ENCODE results near the gene PINLYP. TPM values are rescaled to one million over a fixed set of nuclear protein-coding genes. Genes with fewer than 3 reads are reported as not detected.

The PINLYP gene
- total and polyA plus RNA-seq, 2 of the 13 experiments (the other 11 are each of a cell fraction or from before 2014, with no cell fraction given): 0.21 to 0.24 TPM

DNA sequence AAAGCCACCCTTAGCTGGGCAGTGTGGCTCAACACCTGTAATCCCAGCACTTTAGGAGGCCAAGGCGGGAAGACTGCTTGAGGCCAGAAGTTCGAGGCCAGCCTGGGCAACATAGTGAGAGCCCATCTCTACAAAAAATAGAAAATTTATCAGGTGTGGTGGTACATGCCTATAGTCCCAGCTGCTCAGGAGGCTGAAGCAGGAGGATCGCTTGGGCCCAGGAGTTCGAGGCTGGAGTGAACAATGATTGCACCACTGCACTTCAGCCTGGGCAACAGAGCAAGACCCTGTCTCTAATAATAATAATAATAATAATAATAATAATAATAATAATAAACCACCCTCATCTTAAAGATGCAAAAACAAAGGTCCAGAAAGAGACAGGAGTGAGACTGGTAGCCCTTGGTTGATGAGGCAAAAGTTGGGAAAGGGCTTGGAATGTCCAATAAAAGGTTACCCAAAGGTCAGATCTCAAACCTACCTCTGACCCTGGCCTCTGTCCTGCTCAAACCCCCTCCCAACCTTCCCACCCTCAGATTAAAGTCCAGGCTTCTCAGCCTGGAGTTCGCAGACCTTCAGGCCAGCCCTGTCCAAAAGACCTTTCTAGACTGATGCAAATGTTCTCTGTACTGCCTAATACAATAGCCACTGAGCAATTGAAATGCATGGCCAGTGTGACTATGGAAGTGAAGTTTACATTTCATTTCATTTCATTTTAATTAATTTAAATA, 33.5 kb upstream of the PINLYP start:
- DNase-seq (ENCODE audit: low spot score) (no peak), FAIRE-seq (no peak), ATAC-seq (no peak)
- H3K4me2 ChIP-seq (ENCODE audit: low read depth, low read length): no peak overlapping the region
- no TSS peak for BruUV-seq (replicated peaks)
- TF ChIP-seq, protein P1, sequence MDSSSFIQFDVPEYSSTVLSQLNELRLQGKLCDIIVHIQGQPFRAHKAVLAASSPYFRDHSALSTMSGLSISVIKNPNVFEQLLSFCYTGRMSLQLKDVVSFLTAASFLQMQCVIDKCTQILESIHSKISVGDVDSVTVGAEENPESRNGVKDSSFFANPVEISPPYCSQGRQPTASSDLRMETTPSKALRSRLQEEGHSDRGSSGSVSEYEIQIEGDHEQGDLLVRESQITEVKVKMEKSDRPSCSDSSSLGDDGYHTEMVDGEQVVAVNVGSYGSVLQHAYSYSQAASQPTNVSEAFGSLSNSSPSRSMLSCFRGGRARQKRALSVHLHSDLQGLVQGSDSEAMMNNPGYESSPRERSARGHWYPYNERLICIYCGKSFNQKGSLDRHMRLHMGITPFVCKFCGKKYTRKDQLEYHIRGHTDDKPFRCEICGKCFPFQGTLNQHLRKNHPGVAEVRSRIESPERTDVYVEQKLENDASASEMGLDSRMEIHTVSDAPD (CRISPR knock-in tag; IDR thresholded peaks at IDR 0.05): no peak
- TF ChIP-seq ZSCAN25 (CRISPR knock-in tag; IDR thresholded peaks at IDR 0.05): no peak
- peak; percentile 16; the same call in 1 of the 2 replicates for TF ChIP-seq NR2F6 (IDR thresholded peaks at IDR 0.05)
- TF ChIP-seq NR2F6 (CRISPR knock-in tag; IDR thresholded peaks at IDR 0.05): no peak
- no peak overlapping the region for H3K4me3 ChIP-seq (replicated peaks in 1 of 3; ENCODE audit: insufficient read depth in 1 of 3, low read depth in 2 of 3, low read length in 3 of 3)
- in situ Hi-C loops (cut with HindIII; ENCODE audit: extremely low pct_ligation_motif_present, low pct_unique_long_range_greater_than_20kb): no loop called here
- no peak overlapping the region for H2AFZ ChIP-seq (ENCODE audit: low read length)
- intact Hi-C loops (cut with micrococcal nuclease; ENCODE audit: unreplicated experiment): no loop called here
- CTCF ChIA-PET (ENCODE audit: low intra/inter-chr PET ratio, low total read pairs): no interaction called here
- no peak overlapping the region for H3K27ac ChIP-seq (ENCODE audit: extremely low read length, insufficient read depth, low read length)
- H3K4me1 ChIP-seq (ENCODE audit: insufficient read depth, low read length): peaks cover 6% of the 10 kb centered on the region; the same call in 1 of the 2 replicates
- H3K36me3 ChIP-seq (replicated peaks in 1 of 2; ENCODE audit: control insufficient read depth in 1 of 2, insufficient read depth in 2 of 2, low read length in 2 of 2): peaks cover 13 to 35% of the 10 kb centered on the region in 2 experiments; a peak in 4 of 5 replicates
- 91% methylated on average over 5 of the region's 5 CpGs for WGBS (ENCODE audit: low lambda C conversion rate)
- POLR2A ChIA-PET: no interaction called here
- no peaks in the 10 kb centered on the region for H3K27me3 ChIP-seq (ENCODE audit: control insufficient read depth in 1 of 2, insufficient read depth in 2 of 2, low read length in 2 of 2)
- no peaks in the 10 kb centered on the region for H3K79me2 ChIP-seq (ENCODE audit: insufficient read depth, low read length)
- no peaks in the 10 kb centered on the region for H4K20me1 ChIP-seq (ENCODE audit: insufficient read depth, low read length)
- H3K9ac ChIP-seq (ENCODE audit: insufficient read depth, low read depth, low read length): no peak overlapping the region
- peaks cover 7% of the 10 kb centered on the region; the same call in 1 of the 2 replicates for H3K9me3 ChIP-seq (ENCODE audit: low read length)

DNA sequence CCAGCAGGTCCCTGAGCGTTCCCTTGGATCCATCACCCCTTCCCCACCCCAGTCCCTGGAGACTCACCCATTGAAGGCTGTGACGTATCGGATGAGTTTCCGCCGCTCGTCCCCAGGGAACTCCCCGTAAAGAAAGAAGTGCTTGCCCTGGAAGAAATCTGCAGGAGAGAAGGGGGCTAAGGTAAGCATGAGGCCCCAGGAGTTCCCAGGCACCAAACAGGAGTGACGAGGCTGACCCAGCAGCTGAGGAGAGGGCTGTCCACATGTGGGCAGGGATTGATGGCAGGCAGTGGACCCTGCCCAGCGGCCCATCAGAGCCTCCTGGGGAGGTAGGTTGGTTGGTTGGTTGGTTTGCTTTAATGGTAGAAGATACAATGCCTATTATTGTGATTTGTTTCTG, 31.5 kb upstream of the PINLYP start:
- DNase-seq (ENCODE audit: low spot score) (no peak), ATAC-seq (no peak), FAIRE-seq (no peak)
- Histone ChIP-seq H3K27me3 (ENCODE audit: control insufficient read depth in 1 of 2, insufficient read depth in 2 of 2, low read length in 2 of 2) (no peaks in the 10 kb centered on the region), H3K27ac (ENCODE audit: extremely low read length, insufficient read depth, low read length) (no peak overlapping the region), H3K36me3 (replicated peaks in 1 of 2; ENCODE audit: control insufficient read depth in 1 of 2, insufficient read depth in 2 of 2, low read length in 2 of 2) (peaks cover 11 to 29% of the 10 kb centered on the region in 2 experiments; a peak in 4 of 5 replicates), H4K20me1 (ENCODE audit: insufficient read depth, low read length) (no peaks in the 10 kb centered on the region), H3K4me2 (ENCODE audit: low read depth, low read length) (no peak overlapping the region), H3K9ac (ENCODE audit: insufficient read depth, low read depth, low read length) (no peak overlapping the region), H3K9me3 (ENCODE audit: low read length) (peaks cover 2% of the 10 kb centered on the region; the same call in 1 of the 2 replicates), H3K4me3 (replicated peaks in 1 of 3; ENCODE audit: insufficient read depth in 1 of 3, low read depth in 2 of 3, low read length in 3 of 3) (no peak overlapping the region), H2AFZ (ENCODE audit: low read length) (no peak overlapping the region), H3K4me1 (ENCODE audit: insufficient read depth, low read length) (peaks cover 6% of the 10 kb centered on the region; the same call in 1 of the 2 replicates), H3K79me2 (ENCODE audit: insufficient read depth, low read length) (no peaks in the 10 kb centered on the region)
- CTCF ChIA-PET (ENCODE audit: low intra/inter-chr PET ratio, low total read pairs): no interaction called here
- in situ Hi-C loops (cut with HindIII; ENCODE audit: extremely low pct_ligation_motif_present, low pct_unique_long_range_greater_than_20kb) (no loop called here), intact Hi-C loops (cut with micrococcal nuclease; ENCODE audit: unreplicated experiment) (no loop called here)
- 98% methylated on average over 9 of the region's 9 CpGs for WGBS (ENCODE audit: low lambda C conversion rate)
- POLR2A ChIA-PET: no interaction called here
- BruUV-seq (replicated peaks): no TSS peak
- TF ChIP-seq HHEX (CRISPR knock-in tag; IDR thresholded peaks at IDR 0.05): no peak
- no peak for TF ChIP-seq TMF1 (CRISPR knock-in tag; IDR thresholded peaks at IDR 0.05; ENCODE audit: low read depth)
- TF ChIP-seq HNRNPL (IDR thresholded peaks at IDR 0.05; ENCODE audit: low read depth, low read length): no peak
- TF ChIP-seq, protein P2, sequence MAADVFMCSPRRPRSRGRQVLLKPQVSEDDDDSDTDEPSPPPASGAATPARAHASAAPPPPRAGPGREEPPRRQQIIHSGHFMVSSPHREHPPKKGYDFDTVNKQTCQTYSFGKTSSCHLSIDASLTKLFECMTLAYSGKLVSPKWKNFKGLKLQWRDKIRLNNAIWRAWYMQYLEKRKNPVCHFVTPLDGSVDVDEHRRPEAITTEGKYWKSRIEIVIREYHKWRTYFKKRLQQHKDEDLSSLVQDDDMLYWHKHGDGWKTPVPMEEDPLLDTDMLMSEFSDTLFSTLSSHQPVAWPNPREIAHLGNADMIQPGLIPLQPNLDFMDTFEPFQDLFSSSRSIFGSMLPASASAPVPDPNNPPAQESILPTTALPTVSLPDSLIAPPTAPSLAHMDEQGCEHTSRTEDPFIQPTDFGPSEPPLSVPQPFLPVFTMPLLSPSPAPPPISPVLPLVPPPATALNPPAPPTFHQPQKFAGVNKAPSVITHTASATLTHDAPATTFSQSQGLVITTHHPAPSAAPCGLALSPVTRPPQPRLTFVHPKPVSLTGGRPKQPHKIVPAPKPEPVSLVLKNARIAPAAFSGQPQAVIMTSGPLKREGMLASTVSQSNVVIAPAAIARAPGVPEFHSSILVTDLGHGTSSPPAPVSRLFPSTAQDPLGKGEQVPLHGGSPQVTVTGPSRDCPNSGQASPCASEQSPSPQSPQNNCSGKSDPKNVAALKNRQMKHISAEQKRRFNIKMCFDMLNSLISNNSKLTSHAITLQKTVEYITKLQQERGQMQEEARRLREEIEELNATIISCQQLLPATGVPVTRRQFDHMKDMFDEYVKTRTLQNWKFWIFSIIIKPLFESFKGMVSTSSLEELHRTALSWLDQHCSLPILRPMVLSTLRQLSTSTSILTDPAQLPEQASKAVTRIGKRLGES (CRISPR knock-in tag; IDR thresholded peaks at IDR 0.05; ENCODE audit: borderline replicate concordance): no peak
- TF ChIP-seq, protein P3, sequence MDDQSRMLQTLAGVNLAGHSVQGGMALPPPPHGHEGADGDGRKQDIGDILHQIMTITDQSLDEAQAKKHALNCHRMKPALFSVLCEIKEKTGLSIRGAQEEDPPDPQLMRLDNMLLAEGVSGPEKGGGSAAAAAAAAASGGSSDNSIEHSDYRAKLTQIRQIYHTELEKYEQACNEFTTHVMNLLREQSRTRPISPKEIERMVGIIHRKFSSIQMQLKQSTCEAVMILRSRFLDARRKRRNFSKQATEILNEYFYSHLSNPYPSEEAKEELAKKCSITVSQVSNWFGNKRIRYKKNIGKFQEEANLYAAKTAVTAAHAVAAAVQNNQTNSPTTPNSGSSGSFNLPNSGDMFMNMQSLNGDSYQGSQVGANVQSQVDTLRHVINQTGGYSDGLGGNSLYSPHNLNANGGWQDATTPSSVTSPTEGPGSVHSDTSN (CRISPR knock-in tag; IDR thresholded peaks at IDR 0.05; ENCODE audit: borderline replicate concordance): no peak
- no peak for TF ChIP-seq THYN1 (CRISPR knock-in tag; IDR thresholded peaks at IDR 0.05; ENCODE audit: borderline replicate concordance, low read depth)
- TF ChIP-seq FOXA3 (CRISPR knock-in tag; IDR thresholded peaks at IDR 0.05): no peak
- no peak for TF ChIP-seq ZNF468 (CRISPR knock-in tag; IDR thresholded peaks at IDR 0.05)

Measured in HepG2 (cell line).